ENCODE data around the gene PAOX. TPM values are rescaled to one million over a fixed set of nuclear protein-coding genes. Genes with fewer than 3 reads are reported as not detected.
"Not testable (repeated sequence)": the region's sequence is repeated elsewhere in the genome, so short reads cannot be mapped to it uniquely, and the experiment has no call there.

The PAOX gene
- total RNA-seq, 2 experiments from 2014 or later, result 8.8 to 9.6 TPM

GRCh38 chr10:133422223-133422806 lies 43.3 kb downstream of the PAOX start:
- intact Hi-C loops (cut with micrococcal nuclease), result no loop called here
- Mint-ChIP-seq H3K27me3 (peaks cover 2% of the 10 kb centered on the region), H3K27ac (no peak overlapping the region), H3K9me3 (no peaks in the 10 kb centered on the region), H3K4me3 (no peak overlapping the region), H3K36me3 (peaks cover 9% of the 10 kb centered on the region), H3K4me1 (ENCODE audit: low read depth) (peaks cover 2% of the 10 kb centered on the region)
- CTCF ChIA-PET, result interaction anchor here (1.9 kb wide), 1 partner anchor 15 kb away, joined by 9 read pairs; no protein-coding TSS in a partner anchor
- POLR2A ChIA-PET, result no interaction called here
- DNase-seq, result no peak

GRCh38 chr10:133422807-133423771 lies 44.0 kb downstream of the PAOX start:
- H3K9me3 Mint-ChIP-seq, result no peaks in the 10 kb centered on the region
- POLR2A ChIA-PET, result no interaction called here
- peaks cover 2% of the 10 kb centered on the region for H3K4me1 Mint-ChIP-seq (ENCODE audit: low read depth)
- CTCF ChIA-PET, result no interaction called here
- no peak for DNase-seq
- H3K27me3 Mint-ChIP-seq, result peaks cover 2% of the 10 kb centered on the region
- no peak overlapping the region for H3K27ac Mint-ChIP-seq
- H3K4me3 Mint-ChIP-seq, result no peak overlapping the region
- peaks cover 7% of the 10 kb centered on the region for H3K36me3 Mint-ChIP-seq
- intact Hi-C loops (cut with micrococcal nuclease), result no loop called here

GRCh38 chr10:133424102-133424501 lies 45.0 kb downstream of the PAOX start:
- H3K27me3 Mint-ChIP-seq; H3K4me3 Mint-ChIP-seq; H3K36me3 Mint-ChIP-seq; H3K4me1 Mint-ChIP-seq (ENCODE audit: low read depth); DNase-seq; H3K27ac Mint-ChIP-seq; H3K9me3 Mint-ChIP-seq; CTCF ChIA-PET; POLR2A ChIA-PET; intact Hi-C loops (cut with micrococcal nuclease): not testable (repeated sequence)

DNA sequence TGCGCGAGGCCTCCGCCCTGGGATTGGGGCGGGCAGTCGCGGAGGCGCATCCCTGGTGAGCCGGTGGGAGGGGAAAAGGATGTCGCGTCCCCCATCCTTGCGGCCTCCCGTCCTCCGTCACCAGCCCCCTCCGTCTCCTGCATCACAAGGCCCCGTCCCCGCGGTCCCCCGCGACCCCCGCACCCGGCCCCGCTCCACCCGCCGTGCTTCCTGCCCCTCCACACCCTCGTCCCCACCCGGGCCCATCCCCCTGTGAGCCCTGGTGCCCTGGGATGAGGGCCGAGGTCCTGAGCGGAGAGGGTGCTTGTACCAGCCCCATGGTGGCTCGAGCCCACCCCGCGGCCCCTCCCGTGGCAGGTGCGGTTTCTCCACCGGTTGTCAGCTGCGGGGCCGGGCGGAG lies 45.5 kb downstream of the PAOX start, which contains the start of gene SPRN:
SPRN (minus strand) TSS at position 25 of the 400 bp plus-strand sequence. CDS start 944 bp downstream, outside the sequence.
- H3K27me3 Mint-ChIP-seq; CTCF ChIA-PET; H3K27ac Mint-ChIP-seq; H3K4me3 Mint-ChIP-seq; H3K9me3 Mint-ChIP-seq; DNase-seq; H3K36me3 Mint-ChIP-seq; H3K4me1 Mint-ChIP-seq (ENCODE audit: low read depth); intact Hi-C loops (cut with micrococcal nuclease); POLR2A ChIA-PET: not testable (repeated sequence)

- intact Hi-C loops (cut with micrococcal nuclease); H3K4me3 Mint-ChIP-seq; H3K27me3 Mint-ChIP-seq; POLR2A ChIA-PET; H3K27ac Mint-ChIP-seq; H3K9me3 Mint-ChIP-seq; H3K36me3 Mint-ChIP-seq; DNase-seq; CTCF ChIA-PET; H3K4me1 Mint-ChIP-seq (ENCODE audit: low read depth): not testable (repeated sequence)
These were observed 50.5 kb downstream of the PAOX start for GRCh38 chr10:133429571-133429970.

DNA sequence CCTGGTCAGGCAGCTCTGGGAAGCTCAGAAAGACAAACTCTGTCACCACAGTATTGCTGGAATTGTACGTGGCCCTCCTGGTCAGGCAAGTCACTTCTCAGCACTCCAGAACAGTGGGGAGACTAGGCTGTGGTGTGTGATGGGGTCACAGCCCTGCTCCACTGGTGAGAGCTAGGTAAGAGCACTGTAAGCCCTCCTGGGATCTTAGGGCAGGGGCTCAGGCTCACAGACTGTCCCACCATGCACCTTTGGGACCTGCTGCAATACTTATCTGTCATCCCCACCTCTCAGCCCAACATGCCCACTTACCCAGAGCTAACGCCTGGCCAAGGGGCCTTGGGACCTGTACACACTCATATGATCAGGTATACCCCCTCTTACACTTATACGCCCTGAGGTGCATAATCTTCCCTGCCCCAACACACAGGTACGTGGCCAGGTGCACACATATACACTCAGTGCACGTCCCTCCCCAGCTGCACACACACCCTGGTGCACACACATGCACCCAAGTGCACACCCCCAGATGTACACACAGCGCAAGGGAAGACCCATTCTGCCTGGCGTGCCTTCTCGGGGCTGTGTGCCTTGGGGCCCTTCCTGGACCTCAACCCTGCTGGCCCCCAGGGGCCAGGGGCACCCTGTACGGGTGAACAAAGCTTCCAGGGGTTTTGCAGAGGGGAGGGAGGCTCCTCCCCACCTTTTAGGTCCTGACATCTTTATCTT lies 53.0 kb downstream of the PAOX start:
- CTCF ChIA-PET; intact Hi-C loops (cut with micrococcal nuclease); H3K36me3 Mint-ChIP-seq; H3K4me3 Mint-ChIP-seq; H3K9me3 Mint-ChIP-seq; H3K4me1 Mint-ChIP-seq (ENCODE audit: low read depth); H3K27me3 Mint-ChIP-seq; DNase-seq; H3K27ac Mint-ChIP-seq; POLR2A ChIA-PET: not testable (repeated sequence)

GRCh38 chr10:133432789-133433188 lies 53.7 kb downstream of the PAOX start:
- H3K9me3 Mint-ChIP-seq; H3K27me3 Mint-ChIP-seq; H3K4me3 Mint-ChIP-seq; H3K4me1 Mint-ChIP-seq (ENCODE audit: low read depth); intact Hi-C loops (cut with micrococcal nuclease); H3K36me3 Mint-ChIP-seq; POLR2A ChIA-PET; CTCF ChIA-PET; H3K27ac Mint-ChIP-seq; DNase-seq: not testable (repeated sequence)

- H3K9me3 Mint-ChIP-seq, result no peaks in the 10 kb centered on the region
- no peak overlapping the region for H3K4me3 Mint-ChIP-seq
- no peaks in the 10 kb centered on the region for H3K27me3 Mint-ChIP-seq
- intact Hi-C loops (cut with micrococcal nuclease), result no loop called here
- H3K4me1 Mint-ChIP-seq (ENCODE audit: low read depth), result peaks cover 31% of the 10 kb centered on the region
- ChIA-PET POLR2A (no interaction called here), CTCF (interaction anchor here (0.6 to 3.3 kb wide), 33 partner anchors 11 to 293 kb away, joined by 3 to 45 read pairs (median 5); partner anchors contain the start of gene SCART1)
- no peak for DNase-seq
- H3K27ac Mint-ChIP-seq, result no peak overlapping the region
- H3K36me3 Mint-ChIP-seq, result no peaks in the 10 kb centered on the region
These were observed 59.7 kb downstream of the PAOX start for GRCh38 chr10:133438711-133439273.

GRCh38 chr10:133439517-133440461 lies 60.7 kb downstream of the PAOX start:
- no peaks in the 10 kb centered on the region for H3K27me3 Mint-ChIP-seq
- intact Hi-C loops (cut with micrococcal nuclease), result no loop called here
- H3K36me3 Mint-ChIP-seq, result no peaks in the 10 kb centered on the region
- no peak overlapping the region for H3K4me3 Mint-ChIP-seq
- no peaks in the 10 kb centered on the region for H3K9me3 Mint-ChIP-seq
- peaks cover 31% of the 10 kb centered on the region for H3K4me1 Mint-ChIP-seq (ENCODE audit: low read depth)
- CTCF ChIA-PET, result interaction anchor here (0.6 to 3.3 kb wide), 21 partner anchors 10 to 294 kb away, joined by 3 to 45 read pairs (median 6); no protein-coding TSS in a partner anchor
- POLR2A ChIA-PET, result no interaction called here
- no peak overlapping the region for H3K27ac Mint-ChIP-seq
- DNase-seq, result no peak

DNA sequence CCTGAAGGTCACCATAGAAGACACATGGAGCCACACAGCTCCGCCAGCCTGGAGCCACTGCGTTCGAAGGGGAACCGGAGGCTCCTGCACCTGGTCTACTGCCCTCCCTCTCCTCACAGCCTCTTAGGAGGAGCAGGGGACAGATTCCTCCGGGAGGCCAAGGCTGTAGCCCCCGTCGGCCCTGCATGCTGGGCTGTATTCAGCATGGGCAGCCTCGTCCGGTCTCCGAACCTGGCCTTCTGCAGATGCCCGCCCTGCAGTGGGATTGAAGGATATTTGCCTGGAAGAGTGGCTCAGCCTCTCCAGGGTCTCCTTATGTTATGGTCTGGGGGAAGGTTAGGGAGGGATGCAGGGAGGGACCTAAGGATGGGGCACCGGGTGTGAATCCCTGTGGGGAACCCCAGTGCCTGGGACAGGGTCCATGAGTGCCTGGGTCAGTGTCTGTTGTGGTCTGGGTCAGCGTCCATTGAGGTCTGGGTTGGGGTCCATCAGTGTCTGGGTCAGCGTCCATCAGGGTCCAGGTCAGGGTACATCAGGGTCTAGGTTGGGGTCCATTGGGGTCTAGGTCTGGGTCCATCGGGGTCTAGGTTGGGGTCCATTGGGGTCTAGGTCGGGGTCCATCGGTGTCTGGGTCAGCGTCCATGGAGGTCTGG lies 61.7 kb downstream of the PAOX start:
- H3K9me3 Mint-ChIP-seq, result peaks cover 8% of the 10 kb centered on the region
- no peak overlapping the region for H3K27ac Mint-ChIP-seq
- H3K36me3 Mint-ChIP-seq, result peaks cover 5% of the 10 kb centered on the region
- CTCF ChIA-PET, result no interaction called here
- no peak overlapping the region for H3K4me3 Mint-ChIP-seq
- POLR2A ChIA-PET, result no interaction called here
- H3K27me3 Mint-ChIP-seq, result no peaks in the 10 kb centered on the region
- peaks cover 31% of the 10 kb centered on the region for H3K4me1 Mint-ChIP-seq (ENCODE audit: low read depth)
- intact Hi-C loops (cut with micrococcal nuclease), result no loop called here
- no peak for DNase-seq
